IMR-90 (cell line): Measurements from ENCODE around the gene PMM1. TPM values are rescaled to one million over a fixed set of nuclear protein-coding genes. Genes with fewer than 3 reads are reported as not detected.

ENCODE experiments used
- ATAC-seq: fragments of 200-7000 bp; cut with Tn5 transposase; 2 replicates; pipeline ENCODE4 v1.9.1; 2020; ENCODE audit warnings: low read depth, mild to moderate bottlenecking, moderate library complexity
- BruUV-seq: library from RNA; stranded (reverse); fragments of 400-500 nt; replicated peaks from 2 replicates; lab custom pipeline; 2021; lab: Mats Ljungman, UMichigan
- CTCF ChIA-PET: fragments of 300-600 bp; formaldehyde crosslinking; extraction: SDS; loops from one replicate; lab custom pipeline; 2021; ENCODE audit warnings: antibody characterized with exemption; lab: Yijun Ruan, JAX
- POLR2A ChIA-PET: fragments of 300-600 bp; sonication (Branson Sonifier 250); formaldehyde crosslinking; loops from one replicate; lab custom pipeline; 2022; ENCODE audit warnings: antibody characterized with exemption; ENCODE audit not compliant: unreplicated experiment; lab: Charles Lee
- DNase-seq: peaks from one replicate; pipeline ENCODE4 v3.0.0; 2013
- H2AFZ ChIP-seq: replicated peaks from 2 replicates; pipeline ENCODE3; 2013; ENCODE audit warnings: low read length, mild to moderate bottlenecking; ENCODE audit not compliant: poor library complexity
- H2AK5ac ChIP-seq: 2 replicates; pipeline ENCODE4 v1.6.1; 2013; ENCODE audit warnings: low read depth, low read length, inconsistent platforms
- H2AK9ac ChIP-seq: replicated peaks from 2 replicates; pipeline ENCODE3; 2013; ENCODE audit warnings: mild to moderate bottlenecking, low read depth, low read length, moderate library complexity; ENCODE audit not compliant: poor library complexity
- H2BK120ac ChIP-seq: 2 replicates; pipeline ENCODE4 v1.6.1; 2013; ENCODE audit warnings: low read depth, low read length, inconsistent platforms
- H2BK15ac ChIP-seq: 3 replicates; pipeline ENCODE4 v1.6.1; 2013; ENCODE audit warnings: low read depth, low read length, inconsistent platforms
- H2BK20ac ChIP-seq: 2 replicates; pipeline ENCODE4 v1.6.1; 2013; ENCODE audit warnings: low read depth, mild to moderate bottlenecking, inconsistent platforms, low read length, moderate library complexity
- H2BK5ac ChIP-seq: 2 replicates; pipeline ENCODE4 v1.6.1; 2013; ENCODE audit warnings: mild to moderate bottlenecking, low read depth, low read length, inconsistent platforms; ENCODE audit not compliant: poor library complexity, severe bottlenecking
- H3K14ac ChIP-seq: replicated peaks from 2 replicates; pipeline ENCODE4 v1.6.1; 2013; ENCODE audit warnings: low read depth, low read length, inconsistent platforms
- H3K18ac ChIP-seq: 2 replicates; pipeline ENCODE4 v1.6.1; 2013; ENCODE audit warnings: low read depth, low read length, control low read depth
- H3K23ac ChIP-seq: 2 replicates; pipeline ENCODE4 v1.6.1; 2013; ENCODE audit warnings: low read depth, low read length, inconsistent platforms
- H3K27ac ChIP-seq: 2 replicates; pipeline ENCODE4 v1.5.1; 2013; ENCODE audit warnings: mild to moderate bottlenecking, control low read depth, low read length; ENCODE audit not compliant: insufficient read depth
- H3K27me3 ChIP-seq: 2 replicates; pipeline ENCODE4 v1.6.1; 2013; ENCODE audit warnings: low read length; ENCODE audit not compliant: control insufficient read depth, insufficient read depth
- H3K36me3 ChIP-seq: 2 replicates; pipeline ENCODE4 v1.6.1; 2013; ENCODE audit warnings: low read length, mixed read lengths; ENCODE audit not compliant: control insufficient read depth, insufficient read depth
- H3K4ac ChIP-seq: 2 replicates; pipeline ENCODE4 v1.6.1; 2013; ENCODE audit warnings: low read depth, low read length, inconsistent platforms
- H3K4me1 ChIP-seq: 2 replicates; pipeline ENCODE4 v1.6.1; 2013; ENCODE audit warnings: low read length, mixed read lengths; ENCODE audit not compliant: control insufficient read depth, insufficient read depth
- H3K4me2 ChIP-seq: 2 replicates; pipeline ENCODE4 v1.6.1; 2013; ENCODE audit warnings: low read depth, mild to moderate bottlenecking, control low read depth, low read length, moderate library complexity
- H3K4me3 ChIP-seq: 2 replicates; pipeline ENCODE4 v1.5.1; 2013; ENCODE audit warnings: low read depth, mild to moderate bottlenecking, control low read depth, low read length, moderate library complexity; ENCODE audit not compliant: insufficient read depth
- H3K56ac ChIP-seq: 2 replicates; pipeline ENCODE4 v1.6.1; 2013; ENCODE audit warnings: low read length, inconsistent platforms; ENCODE audit not compliant: insufficient read depth; ENCODE audit errors: extremely low read depth
- H3K79me1 ChIP-seq, 2 experiments: 2 replicates each; pipeline ENCODE4 v1.6.1; 2013; ENCODE audit warnings: low read length in 2 of 2, inconsistent platforms in 1 of 2, low read depth in 1 of 2
- H3K9ac ChIP-seq: 2 replicates; pipeline ENCODE4 v1.6.1; 2013; ENCODE audit warnings: low read depth, low read length, control low read depth
- H3K9me1 ChIP-seq: 2 replicates; pipeline ENCODE4 v1.6.1; 2013; ENCODE audit warnings: low read length, inconsistent platforms; ENCODE audit not compliant: insufficient read depth
- H3K9me3 ChIP-seq: 2 replicates; pipeline ENCODE4 v1.6.1; 2013; ENCODE audit warnings: low read length; ENCODE audit not compliant: control insufficient read depth, insufficient read depth
- H4K20me1 ChIP-seq: 2 replicates; pipeline ENCODE4 v1.6.1; 2013; ENCODE audit warnings: low read length, inconsistent platforms; ENCODE audit not compliant: insufficient read depth
- H4K5ac ChIP-seq: 2 replicates; pipeline ENCODE4 v1.6.1; 2013; ENCODE audit warnings: mild to moderate bottlenecking, low read depth, low read length, control low read depth
- H4K8ac ChIP-seq, 2 experiments: 2 replicates each; pipeline ENCODE4 v1.6.1; 2013; ENCODE audit warnings: low read depth in 2 of 2, low read length in 2 of 2, control low read depth in 1 of 2, inconsistent platforms in 1 of 2
- H4K91ac ChIP-seq: 2 replicates; pipeline ENCODE4 v1.6.1; 2013; ENCODE audit warnings: low read depth, low read length, inconsistent platforms; ENCODE audit not compliant: insufficient read depth
- CEBPB ChIP-seq: IDR thresholded peaks from 2 replicates; pipeline ENCODE4 v1.6.1; 2012; ENCODE audit warnings: low read depth, low read length, improper control_type of control experiment
- FOS ChIP-seq: fragments of 150-350 bp; IDR thresholded peaks from 2 replicates; pipeline ENCODE4 v1.6.1; 2016; ENCODE audit warnings: low read depth, low read length
- MAZ ChIP-seq: IDR thresholded peaks from 2 replicates; pipeline ENCODE4 v1.6.1; 2012; ENCODE audit warnings: low read depth, mild to moderate bottlenecking, low read length, improper control_type of control experiment, moderate library complexity, borderline replicate concordance
- POLR2A ChIP-seq: IDR thresholded peaks from 2 replicates; pipeline ENCODE4 v1.6.1; 2012; ENCODE audit warnings: mild to moderate bottlenecking, low read depth, low read length
- RAD21 ChIP-seq: IDR thresholded peaks from 2 replicates; pipeline ENCODE4 v1.6.1; 2012; ENCODE audit warnings: low read length, improper control_type of control experiment
- RFX5 ChIP-seq: IDR thresholded peaks from 2 replicates; pipeline ENCODE4 v1.8.0; 2012; ENCODE audit warnings: low read depth, mild to moderate bottlenecking, low read length, moderate library complexity
- WGBS, 2 experiments: methylation state at CpG; one replicate each; pipeline versions ENCODE4 v1.1.5 to v1.1.7; 2013; ENCODE audit warnings: missing lambda C conversion rate in 2 of 2; ENCODE audit not compliant: insufficient read length in 1 of 2; ENCODE audit errors: extremely low coverage in 2 of 2; 5-methylcytosine and 5-hydroxymethylcytosine counted together
- dilution Hi-C: fragments of 300-500 bp; cut with HindIII; formaldehyde crosslinking; loops from one replicate; pipeline ENCODE4 v1.14.3; 2018; ENCODE audit warnings: low sequenced_read_pairs; ENCODE audit not compliant: unreplicated experiment
- in situ Hi-C: fragments of 300-500 bp; cut with MboI; formaldehyde crosslinking; loops from 3 replicates; pipeline ENCODE4 v1.14.3; 2019; ENCODE audit warnings: low sequenced_read_pairs, inconsistent platforms, mixed read lengths
- intact Hi-C: fragments of 100-400 bp; cut with micrococcal nuclease; formaldehyde crosslinking; loops from 2 replicates; pipeline ENCODE4 v1.10.0; 2022
- polyA plus RNA-seq, 3 experiments: library from polyadenylated mRNA; depleted of rRNA; stranded (reverse); fragments of >200 nt; gene quantifications; 2 replicates each; pipeline ENCODE4 v1.2.3, GENCODE V29; 2012; ENCODE audit warnings: low replicate concordance in 1 of 3
- total RNA-seq: library from RNA; depleted of rRNA; stranded (reverse); fragments of >200 nt; gene quantifications from 2 replicates; pipeline ENCODE4 v1.2.3, GENCODE V29; 2012
- TF ChIP-seq, protein P1 (sequence below): fragments of 150-350 bp; IDR thresholded peaks from 2 replicates; pipeline ENCODE4 v1.6.1; 2016; ENCODE audit warnings: low read depth, mild to moderate bottlenecking, low read length, moderate library complexity, borderline replicate concordance
- TF ChIP-seq, protein P2 (sequence below): fragments of 150-350 bp; IDR thresholded peaks from 2 replicates; pipeline ENCODE4 v1.6.1; 2017; ENCODE audit warnings: mild to moderate bottlenecking, antibody characterized with exemption, low read length, low read depth

PMM1 gene
- total and polyA plus RNA-seq, 2 of the 4 experiments (the other 2 are of a cell fraction) = 22.8 to 92.8 TPM

- H3K27me3 ChIP-seq = no peaks in the 10 kb centered on the region
- no peak overlapping the region for H3K14ac ChIP-seq
- no peak overlapping the region for H4K5ac ChIP-seq
- no peak overlapping the region for H2BK20ac ChIP-seq
- peaks cover 8 to 69% of the 10 kb centered on the region in 2 experiments for H3K79me1 ChIP-seq
- no peak overlapping the region for H3K56ac ChIP-seq
- no peak overlapping the region for H2BK120ac ChIP-seq
- WGBS, 2 experiments = 80% methylated on average over 2 of the region's 13 CpGs; no CpG with 5 or more reads in 1 of the 2 experiments
- peaks cover 53% of the 10 kb centered on the region for H4K20me1 ChIP-seq
- ChIA-PET POLR2A (no interaction called here), CTCF (no interaction called here)
- no peak overlapping the region for H2AK9ac ChIP-seq
- dilution Hi-C loops = no loop called here
- H3K36me3 ChIP-seq = peaks cover 25% of the 10 kb centered on the region
- no peak overlapping the region for H3K27ac ChIP-seq
- H2AK5ac ChIP-seq = no peak overlapping the region
- TF ChIP-seq, protein P1, sequence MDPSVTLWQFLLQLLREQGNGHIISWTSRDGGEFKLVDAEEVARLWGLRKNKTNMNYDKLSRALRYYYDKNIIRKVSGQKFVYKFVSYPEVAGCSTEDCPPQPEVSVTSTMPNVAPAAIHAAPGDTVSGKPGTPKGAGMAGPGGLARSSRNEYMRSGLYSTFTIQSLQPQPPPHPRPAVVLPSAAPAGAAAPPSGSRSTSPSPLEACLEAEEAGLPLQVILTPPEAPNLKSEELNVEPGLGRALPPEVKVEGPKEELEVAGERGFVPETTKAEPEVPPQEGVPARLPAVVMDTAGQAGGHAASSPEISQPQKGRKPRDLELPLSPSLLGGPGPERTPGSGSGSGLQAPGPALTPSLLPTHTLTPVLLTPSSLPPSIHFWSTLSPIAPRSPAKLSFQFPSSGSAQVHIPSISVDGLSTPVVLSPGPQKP = no peak
- TF ChIP-seq, protein P2, sequence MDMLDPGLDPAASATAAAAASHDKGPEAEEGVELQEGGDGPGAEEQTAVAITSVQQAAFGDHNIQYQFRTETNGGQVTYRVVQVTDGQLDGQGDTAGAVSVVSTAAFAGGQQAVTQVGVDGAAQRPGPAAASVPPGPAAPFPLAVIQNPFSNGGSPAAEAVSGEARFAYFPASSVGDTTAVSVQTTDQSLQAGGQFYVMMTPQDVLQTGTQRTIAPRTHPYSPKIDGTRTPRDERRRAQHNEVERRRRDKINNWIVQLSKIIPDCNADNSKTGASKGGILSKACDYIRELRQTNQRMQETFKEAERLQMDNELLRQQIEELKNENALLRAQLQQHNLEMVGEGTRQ = no peak
- TF ChIP-seq RAD21 = no peak
- TF ChIP-seq FOS = no peak
- no peak for TF ChIP-seq MAZ
- no peak for TF ChIP-seq RFX5
- TF ChIP-seq CEBPB = no peak
- TF ChIP-seq POLR2A = no peak
- H3K4me2 ChIP-seq = no peak overlapping the region
- no peak overlapping the region for H4K8ac ChIP-seq
- DNase-seq (no peak), ATAC-seq (no peak)
- in situ Hi-C loops = no loop called here
- H3K18ac ChIP-seq = no peak overlapping the region
- H3K4me1 ChIP-seq = peaks cover 11% of the 10 kb centered on the region
- no peaks in the 10 kb centered on the region for H3K9me3 ChIP-seq
- BruUV-seq = no TSS peak
- no peak overlapping the region for H2BK5ac ChIP-seq
- no peak overlapping the region for H4K91ac ChIP-seq
- H3K23ac ChIP-seq = no peak overlapping the region
- H3K4ac ChIP-seq = no peak overlapping the region
- no peak overlapping the region for H2BK15ac ChIP-seq
- no peak overlapping the region for H2AFZ ChIP-seq
- H3K9ac ChIP-seq = no peak overlapping the region
- intact Hi-C loops = no loop called here
- H3K4me3 ChIP-seq = no peak overlapping the region
- peaks cover 23% of the 10 kb centered on the region for H3K9me1 ChIP-seq
Observed at GRCh38 chr22:41539146-41540005, 50.3 kb downstream of the PMM1 start.
